ENCODE measurements around the gene NR2F1-AS1. TPM values are rescaled to one million over a fixed set of nuclear protein-coding genes. Genes with fewer than 3 reads are reported as not detected.

Gene NR2F1-AS1
- total and polyA plus RNA-seq, 2 donors (not counting 3 experiments of a cell fraction or from before 2014, with no cell fraction given): 4.2 to 13.8 TPM

GRCh38 chr5:93371893-93372292, 209.1 kb downstream of the NR2F1-AS1 start:
- POLR2A ChIA-PET: no interaction called here
- FAIRE-seq (no peak), DNase-seq (ENCODE audit: low read depth, low spot score) (no peak)
- H3K27me3 ChIP-seq (ENCODE audit: control insufficient read depth in 2 of 2, insufficient read depth in 2 of 2, low read length in 2 of 2): no peaks in the 10 kb centered on the region
- no peaks in the 10 kb centered on the region for H4K20me1 ChIP-seq (replicated peaks; ENCODE audit: control insufficient read depth, extremely low read depth, insufficient read depth, low read length)
- intact Hi-C loops (cut with micrococcal nuclease): no loop called here
- H3K4me3 ChIP-seq (replicated peaks in 1 of 3; ENCODE audit: insufficient read depth in 1 of 3, low read depth in 1 of 3, low read length in 3 of 3): no peak overlapping the region
- H3K27ac ChIP-seq (ENCODE audit: insufficient read depth, low read depth, low read length): no peak overlapping the region
- no peaks in the 10 kb centered on the region for H3K79me2 ChIP-seq (ENCODE audit: control insufficient read depth, insufficient read depth, low read length)
- BruUV-seq (replicated peaks): no TSS peak
- no peak overlapping the region for H2AFZ ChIP-seq (ENCODE audit: low read depth, low read length)
- no peak overlapping the region for H3K4me2 ChIP-seq (ENCODE audit: insufficient read depth, low read length)
- CTCF ChIA-PET: interaction anchor here (1.0 kb wide), 1 partner anchor 8 kb away, joined by 3 read pairs; no protein-coding TSS in a partner anchor
- H3K9me1 ChIP-seq (replicated peaks; ENCODE audit: control insufficient read depth, extremely low read depth, insufficient read depth, low read length): no peaks in the 10 kb centered on the region
- TF ChIP-seq JUN (IDR thresholded peaks at IDR 0.05; ENCODE audit: borderline replicate concordance, insufficient read depth, insufficient read length, low read depth) (no peak), GATA2 (IDR thresholded peaks at IDR 0.05; ENCODE audit: insufficient read depth, insufficient read length, low read depth, low read length) (no peak), EZH2 (IDR thresholded peaks at IDR 0.05; ENCODE audit: borderline replicate concordance, low read depth, low read length, severe bottlenecking) (no peak), POLR2AphosphoS5 (IDR thresholded peaks at IDR 0.05; ENCODE audit: insufficient read depth, low read depth, low read length) (no peak), POLR2A (IDR thresholded peaks at IDR 0.05; ENCODE audit: low read depth, low read length) (no peak), MYC (IDR thresholded peaks at IDR 0.05; ENCODE audit: low read depth, low read length) (no peak), FOS (IDR thresholded peaks at IDR 0.05; ENCODE audit: borderline replicate concordance, insufficient read depth, low read length) (no peak)
- TF ChIP-seq, protein P1, sequence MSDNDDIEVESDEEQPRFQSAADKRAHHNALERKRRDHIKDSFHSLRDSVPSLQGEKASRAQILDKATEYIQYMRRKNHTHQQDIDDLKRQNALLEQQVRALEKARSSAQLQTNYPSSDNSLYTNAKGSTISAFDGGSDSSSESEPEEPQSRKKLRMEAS (IDR thresholded peaks at IDR 0.05; ENCODE audit: insufficient read depth, insufficient read length): no peak
- H3K36me3 ChIP-seq (ENCODE audit: control insufficient read depth in 2 of 2, extremely low read depth in 1 of 2, insufficient read depth in 2 of 2, low read length in 2 of 2): no peaks in the 10 kb centered on the region
- dilution Hi-C loops (cut with MboI; ENCODE audit: extremely low pct_ligation_motif_present, low sequenced_read_pairs): no loop called here
- H3K4me1 ChIP-seq (ENCODE audit: control insufficient read depth, extremely low read depth, insufficient read depth, low read length): no peaks in the 10 kb centered on the region
- H3K9ac ChIP-seq (replicated peaks; ENCODE audit: extremely low read depth, insufficient read depth, low read length): no peak overlapping the region
- H3K9me3 ChIP-seq (replicated peaks; ENCODE audit: control insufficient read depth, insufficient read depth, low read length): no peaks in the 10 kb centered on the region

- Histone ChIP-seq H3K9ac (replicated peaks; ENCODE audit: extremely low read depth, insufficient read depth, low read length) (no peak overlapping the region), H3K27ac (ENCODE audit: insufficient read depth, low read depth, low read length) (no peak overlapping the region), H4K20me1 (replicated peaks; ENCODE audit: control insufficient read depth, extremely low read depth, insufficient read depth, low read length) (no peaks in the 10 kb centered on the region), H3K36me3 (ENCODE audit: control insufficient read depth in 2 of 2, extremely low read depth in 1 of 2, insufficient read depth in 2 of 2, low read length in 2 of 2) (no peaks in the 10 kb centered on the region), H3K4me3 (replicated peaks in 1 of 3; ENCODE audit: insufficient read depth in 1 of 3, low read depth in 1 of 3, low read length in 3 of 3) (no peak overlapping the region), H3K4me2 (ENCODE audit: insufficient read depth, low read length) (no peak overlapping the region), H3K79me2 (ENCODE audit: control insufficient read depth, insufficient read depth, low read length) (no peaks in the 10 kb centered on the region), H3K4me1 (ENCODE audit: control insufficient read depth, extremely low read depth, insufficient read depth, low read length) (peaks cover 22% of the 10 kb centered on the region), H2AFZ (ENCODE audit: low read depth, low read length) (no peak overlapping the region), H3K9me1 (replicated peaks; ENCODE audit: control insufficient read depth, extremely low read depth, insufficient read depth, low read length) (no peaks in the 10 kb centered on the region), H3K9me3 (replicated peaks; ENCODE audit: control insufficient read depth, insufficient read depth, low read length) (no peaks in the 10 kb centered on the region), H3K27me3 (ENCODE audit: control insufficient read depth in 2 of 2, insufficient read depth in 2 of 2, low read length in 2 of 2) (no peaks in the 10 kb centered on the region)
- no peak for DNase-seq (ENCODE audit: low read depth, low spot score)
- no TSS peak for BruUV-seq (replicated peaks)
- dilution Hi-C loops (cut with MboI; ENCODE audit: extremely low pct_ligation_motif_present, low sequenced_read_pairs): no loop called here
- no peak for FAIRE-seq
- ChIA-PET POLR2A (no interaction called here), CTCF (interaction anchor here (0.6 kb wide), 1 partner anchor 195 kb away, joined by 4 read pairs; no protein-coding TSS in a partner anchor)
- intact Hi-C loops (cut with micrococcal nuclease): loop anchor here (5.0 kb wide), 1 partner anchor 58 kb away; no protein-coding TSS in a partner anchor
- TF ChIP-seq CTCF (IDR thresholded peaks at IDR 0.05; ENCODE audit: extremely low read depth in 1 of 2, insufficient read depth in 1 of 2, low read depth in 1 of 2, low read length in 2 of 2) (no peak), JUN (IDR thresholded peaks at IDR 0.05; ENCODE audit: borderline replicate concordance, insufficient read depth, insufficient read length, low read depth) (no peak), POLR2A (IDR thresholded peaks at IDR 0.05; ENCODE audit: low read depth, low read length) (no peak)
Measured at GRCh38 chr5:93364378-93364777, 216.6 kb downstream of the NR2F1-AS1 start.
